K562 (cell line): ENCODE data around the gene FBXW12. TPM values are rescaled to one million over a fixed set of nuclear protein-coding genes. Genes with fewer than 3 reads are reported as not detected.

Experiments used
- ATAC-seq: fragments of 200-7000 bp; cut with Tn5 transposase; 3 replicates; pipeline ENCODE4 v1.9.1; 2020; ENCODE audit warnings: moderate library complexity
- BruUV-seq: library from RNA; stranded (reverse); fragments of 400-500 nt; replicated peaks from 2 replicates; lab custom pipeline; 2021; lab: Mats Ljungman, UMichigan
- CTCF ChIA-PET: fragments of 300-600 bp; formaldehyde crosslinking; extraction: SDS; loops from one replicate; lab custom pipeline; 2021; ENCODE audit warnings: low intra/inter-chr PET ratio; lab: Yijun Ruan, JAX
- POLR2A ChIA-PET: fragments of 300-600, 350-650 bp; sonication (Branson Sonifier 250); formaldehyde crosslinking; extraction: SDS; loops from one replicate; lab custom pipeline; 2021; ENCODE audit warnings: antibody characterized with exemption, inconsistent platforms; lab: Yijun Ruan, JAX
- DNase-seq, 4 experiments: peaks; one replicate each; pipeline versions ENCODE4 v3.0.0 to v3.0.0-alpha.2; 2011 to 2018; ENCODE audit warnings: low spot score in 3 of 4, mixed read lengths in 3 of 4; ENCODE audit errors: extremely low read depth in 1 of 4
- FAIRE-seq: peaks from 2 replicates; lab custom pipeline; 2011; peaks lifted over from hg19 to GRCh38; lab: Jason Lieb, UNC
- H2AFZ ChIP-seq: 2 replicates; pipeline ENCODE4 v1.6.0; 2011; ENCODE audit warnings: low read depth, low read length, control low read depth, inconsistent platforms
- H3K27ac ChIP-seq: fragments of 200-600 bp; 3 replicates; pipeline ENCODE4 v1.8.0; 2011; ENCODE audit warnings: low read depth, mild to moderate bottlenecking, control low read depth, inconsistent platforms, low read length, moderate library complexity, mixed read lengths; ENCODE audit errors: extremely low read depth
- H3K27me3 ChIP-seq, 2 experiments: fragments of 300-600 bp in 1 of 2; 2 replicates in 1 of 2; 3 replicates in 1 of 2; pipeline versions ENCODE4 v1.6.0 to v1.8.0; 2011; ENCODE audit warnings: inconsistent platforms in 2 of 2, low read length in 2 of 2, mild to moderate bottlenecking in 1 of 2, mixed read lengths in 1 of 2, moderate library complexity in 1 of 2; ENCODE audit not compliant: control insufficient read depth in 2 of 2, insufficient read depth in 2 of 2
- H3K36me3 ChIP-seq: fragments of 300-600 bp; 3 replicates; pipeline ENCODE4 v1.8.0; 2011; ENCODE audit warnings: mild to moderate bottlenecking, low read length, inconsistent platforms; ENCODE audit not compliant: control insufficient read depth, insufficient read depth
- H3K4me1 ChIP-seq, 2 experiments: fragments of 200-600 bp in 1 of 2; replicated peaks in 1 of 2; 2 replicates in 1 of 2; 3 replicates in 1 of 2; pipeline versions ENCODE4 v1.5.1 to v1.8.0; 2011; ENCODE audit warnings: inconsistent platforms in 2 of 2, low read length in 2 of 2, mild to moderate bottlenecking in 1 of 2, mixed read lengths in 1 of 2, moderate library complexity in 1 of 2; ENCODE audit not compliant: control insufficient read depth in 2 of 2, insufficient read depth in 2 of 2
- H3K4me2 ChIP-seq: 2 replicates; pipeline ENCODE4 v1.6.1; 2011; ENCODE audit warnings: low read length, control low read depth, inconsistent platforms, mixed read lengths; ENCODE audit not compliant: insufficient read depth
- H3K4me3 ChIP-seq: fragments of 200-600 bp; sonication (generic), shearing (Covaris generic); 2 replicates; pipeline ENCODE4 v1.5.1; 2016; ENCODE audit warnings: control low read depth, inconsistent platforms
- H3K79me2 ChIP-seq: fragments of 200-600 bp; 3 replicates; pipeline ENCODE4 v1.8.0; 2011; ENCODE audit warnings: low read length, inconsistent platforms; ENCODE audit not compliant: control insufficient read depth, insufficient read depth
- H3K9ac ChIP-seq, 2 experiments: 2 replicates each; pipeline versions ENCODE4 v1.6.0 to v1.6.1; 2011; ENCODE audit warnings: low read depth in 2 of 2, low read length in 2 of 2, control low read depth in 1 of 2, inconsistent platforms in 1 of 2, mild to moderate bottlenecking in 1 of 2, mixed read lengths in 1 of 2; ENCODE audit not compliant: insufficient read depth in 1 of 2
- H3K9me1 ChIP-seq: one replicate; pipeline ENCODE4 v1.6.0; 2011; ENCODE audit warnings: inconsistent platforms, mild to moderate bottlenecking, low read length, moderate library complexity; ENCODE audit not compliant: control insufficient read depth, insufficient read depth
- H3K9me3 ChIP-seq: replicated peaks from 2 replicates; pipeline ENCODE4 v1.5.1; 2011; ENCODE audit warnings: low read depth, low read length, inconsistent platforms; ENCODE audit not compliant: control insufficient read depth, insufficient read depth
- H4K20me1 ChIP-seq: replicated peaks from 2 replicates; pipeline ENCODE4 v1.6.1; 2011; ENCODE audit warnings: low read length, inconsistent platforms, mixed read lengths; ENCODE audit not compliant: control insufficient read depth, insufficient read depth
- ATF1 ChIP-seq, 2 experiments: fragments of 450-650 bp in 1 of 2; IDR thresholded peaks; 2 replicates each; pipeline ENCODE4 v1.6.1; 2016; ENCODE audit warnings: missing compliant biosample characterization in 1 of 2, missing genetic modification characterization in 1 of 2
- TBL1XR1 ChIP-seq, 2 experiments: IDR thresholded peaks; 2 replicates each; pipeline ENCODE4 v1.6.1; 2012; ENCODE audit warnings: improper control_type of control experiment in 2 of 2, low read length in 2 of 2, mild to moderate bottlenecking in 1 of 2
- XRCC4 ChIP-seq: IDR thresholded peaks from one replicate; pipeline ENCODE4 v1.6.1; 2011; ENCODE audit not compliant: insufficient read depth, insufficient read length; ENCODE audit errors: extremely low read depth
- ZBTB17 ChIP-seq: fragments of 450-650 bp; formaldehyde crosslinking; IDR thresholded peaks from 2 replicates; pipeline ENCODE4 v1.4.0; 2020; ENCODE audit warnings: mild to moderate bottlenecking
- ZSCAN29 ChIP-seq: fragments of 450-650 bp; IDR thresholded peaks from 2 replicates; pipeline ENCODE4 v1.6.1; 2017
- WGBS: fragments of 100-300 bp; shearing (Covaris generic); methylation state at CpG from one replicate; pipeline ENCODE4 v1.1.6; 2016; ENCODE audit warnings: low coverage, mixed read lengths; ENCODE audit not compliant: insufficient coverage; ENCODE audit errors: missing lambda C conversion rate; 5-methylcytosine and 5-hydroxymethylcytosine counted together
- in situ Hi-C: fragments of 300-500 bp; cut with MboI; formaldehyde crosslinking; loops from 4 replicates; pipeline ENCODE4 v1.15.0; 2018; ENCODE audit warnings: inconsistent platforms, mixed read lengths
- intact Hi-C: fragments of 100-400 bp; cut with micrococcal nuclease; formaldehyde crosslinking; loops from 2 replicates; pipeline ENCODE4 v1.14.2; 2022
- polyA plus RNA-seq, 8 experiments: library from polyadenylated mRNA; depleted of rRNA in 4 of 8; stranded (reverse) in 5 of 8; unstranded in 3 of 8; fragments of >200 nt; fragmentation: Nextera tagmentation in 2 of 8; fragmentation: Illumina TruSeq in 1 of 8; extraction: Ambion mirVana in 2 of 8; extraction: Trizol in 1 of 8; gene quantifications; 2 replicates each; pipeline versions ENCODE4 v1.2.1 to v1.2.3, GENCODE V29; 2011 to 2014; ENCODE audit warnings: inconsistent platforms in 1 of 8, missing spikeins in 1 of 8
- total RNA-seq, 7 experiments: library from RNA; depleted of rRNA in 6 of 7; stranded (reverse); fragments of >200 nt in 6 of 7; fragmentation: Illumina TruSeq in 2 of 7; extraction: Trizol in 2 of 7; gene quantifications; 2 replicates each; pipeline versions ENCODE4 v1.2.1 to v1.2.3, GENCODE V29; 2011 to 2021; ENCODE audit warnings: low replicate concordance in 1 of 7
- TF ChIP-seq, protein P1 (sequence below): fragments of 450-650 bp; IDR thresholded peaks from 2 replicates; pipeline ENCODE4 v1.6.1; 2016; ENCODE audit warnings: mild to moderate bottlenecking, moderate library complexity
- TF ChIP-seq, protein P2 (sequence below): sonication (generic); formaldehyde crosslinking; IDR thresholded peaks from 2 replicates; pipeline ENCODE4 v1.8.0; 2022; ENCODE audit warnings: mild to moderate bottlenecking, missing genetic modification reagents

The FBXW12 gene
- total and polyA plus RNA-seq, 9 of the 15 experiments (the other 6 are each of a cell fraction or from before 2014, with no cell fraction given) = 0.04 to 0.07 (median 0.06) TPM; not detected in 6

DNA sequence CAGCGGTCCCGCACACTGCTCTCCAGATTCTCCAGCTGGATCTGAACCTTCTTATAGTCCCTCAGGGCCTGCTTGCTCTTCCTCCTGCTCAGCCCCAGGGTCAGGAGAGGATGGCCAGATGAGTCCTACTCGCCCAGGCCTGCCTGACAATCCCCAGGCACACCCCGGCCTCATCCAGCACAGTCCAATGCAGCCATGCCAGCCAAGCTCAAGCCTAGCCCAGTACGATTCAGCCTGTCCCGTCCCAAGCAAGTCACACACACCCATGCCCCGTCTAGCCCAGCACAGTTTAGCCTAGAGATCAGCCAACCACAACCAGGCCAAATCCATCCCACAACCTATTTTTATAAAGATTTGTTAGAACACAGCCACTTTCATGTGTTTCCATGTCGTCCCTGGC lies 41.1 kb downstream of the FBXW12 start:
- Histone ChIP-seq H3K9ac (no peak overlapping the region), H3K79me2 (no peaks in the 10 kb centered on the region), H4K20me1 (0 out of 2 replicates have a peak, but pooled peaks cover 6% of the 10 kb centered on the region), H3K36me3 (no peaks in the 10 kb centered on the region), H3K4me2 (no peak overlapping the region), H3K9me1 (no peaks in the 10 kb centered on the region), H2AFZ (no peak overlapping the region), H3K4me3 (no peak overlapping the region), H3K27me3 (no peaks in the 10 kb centered on the region), H3K4me1 (peaks cover 0 to 11% of the 10 kb centered on the region in 2 experiments; a peak in 2 of 5 replicates), H3K27ac (no peak overlapping the region), H3K9me3 (no peaks in the 10 kb centered on the region)
- WGBS = 60% methylated on average over 6 of the region's 8 CpGs
- ChIA-PET CTCF (no interaction called here), POLR2A (no interaction called here)
- ATAC-seq (no peak), DNase-seq (no peak), FAIRE-seq (no peak)
- no TSS peak for BruUV-seq
- in situ Hi-C loops = no loop called here
- intact Hi-C loops = no loop called here
- no peak for TF ChIP-seq TBL1XR1 (IDR thresholded peaks at IDR 0.05; ENCODE audit: low read length in 2 of 2)
- TF ChIP-seq, protein P1, sequence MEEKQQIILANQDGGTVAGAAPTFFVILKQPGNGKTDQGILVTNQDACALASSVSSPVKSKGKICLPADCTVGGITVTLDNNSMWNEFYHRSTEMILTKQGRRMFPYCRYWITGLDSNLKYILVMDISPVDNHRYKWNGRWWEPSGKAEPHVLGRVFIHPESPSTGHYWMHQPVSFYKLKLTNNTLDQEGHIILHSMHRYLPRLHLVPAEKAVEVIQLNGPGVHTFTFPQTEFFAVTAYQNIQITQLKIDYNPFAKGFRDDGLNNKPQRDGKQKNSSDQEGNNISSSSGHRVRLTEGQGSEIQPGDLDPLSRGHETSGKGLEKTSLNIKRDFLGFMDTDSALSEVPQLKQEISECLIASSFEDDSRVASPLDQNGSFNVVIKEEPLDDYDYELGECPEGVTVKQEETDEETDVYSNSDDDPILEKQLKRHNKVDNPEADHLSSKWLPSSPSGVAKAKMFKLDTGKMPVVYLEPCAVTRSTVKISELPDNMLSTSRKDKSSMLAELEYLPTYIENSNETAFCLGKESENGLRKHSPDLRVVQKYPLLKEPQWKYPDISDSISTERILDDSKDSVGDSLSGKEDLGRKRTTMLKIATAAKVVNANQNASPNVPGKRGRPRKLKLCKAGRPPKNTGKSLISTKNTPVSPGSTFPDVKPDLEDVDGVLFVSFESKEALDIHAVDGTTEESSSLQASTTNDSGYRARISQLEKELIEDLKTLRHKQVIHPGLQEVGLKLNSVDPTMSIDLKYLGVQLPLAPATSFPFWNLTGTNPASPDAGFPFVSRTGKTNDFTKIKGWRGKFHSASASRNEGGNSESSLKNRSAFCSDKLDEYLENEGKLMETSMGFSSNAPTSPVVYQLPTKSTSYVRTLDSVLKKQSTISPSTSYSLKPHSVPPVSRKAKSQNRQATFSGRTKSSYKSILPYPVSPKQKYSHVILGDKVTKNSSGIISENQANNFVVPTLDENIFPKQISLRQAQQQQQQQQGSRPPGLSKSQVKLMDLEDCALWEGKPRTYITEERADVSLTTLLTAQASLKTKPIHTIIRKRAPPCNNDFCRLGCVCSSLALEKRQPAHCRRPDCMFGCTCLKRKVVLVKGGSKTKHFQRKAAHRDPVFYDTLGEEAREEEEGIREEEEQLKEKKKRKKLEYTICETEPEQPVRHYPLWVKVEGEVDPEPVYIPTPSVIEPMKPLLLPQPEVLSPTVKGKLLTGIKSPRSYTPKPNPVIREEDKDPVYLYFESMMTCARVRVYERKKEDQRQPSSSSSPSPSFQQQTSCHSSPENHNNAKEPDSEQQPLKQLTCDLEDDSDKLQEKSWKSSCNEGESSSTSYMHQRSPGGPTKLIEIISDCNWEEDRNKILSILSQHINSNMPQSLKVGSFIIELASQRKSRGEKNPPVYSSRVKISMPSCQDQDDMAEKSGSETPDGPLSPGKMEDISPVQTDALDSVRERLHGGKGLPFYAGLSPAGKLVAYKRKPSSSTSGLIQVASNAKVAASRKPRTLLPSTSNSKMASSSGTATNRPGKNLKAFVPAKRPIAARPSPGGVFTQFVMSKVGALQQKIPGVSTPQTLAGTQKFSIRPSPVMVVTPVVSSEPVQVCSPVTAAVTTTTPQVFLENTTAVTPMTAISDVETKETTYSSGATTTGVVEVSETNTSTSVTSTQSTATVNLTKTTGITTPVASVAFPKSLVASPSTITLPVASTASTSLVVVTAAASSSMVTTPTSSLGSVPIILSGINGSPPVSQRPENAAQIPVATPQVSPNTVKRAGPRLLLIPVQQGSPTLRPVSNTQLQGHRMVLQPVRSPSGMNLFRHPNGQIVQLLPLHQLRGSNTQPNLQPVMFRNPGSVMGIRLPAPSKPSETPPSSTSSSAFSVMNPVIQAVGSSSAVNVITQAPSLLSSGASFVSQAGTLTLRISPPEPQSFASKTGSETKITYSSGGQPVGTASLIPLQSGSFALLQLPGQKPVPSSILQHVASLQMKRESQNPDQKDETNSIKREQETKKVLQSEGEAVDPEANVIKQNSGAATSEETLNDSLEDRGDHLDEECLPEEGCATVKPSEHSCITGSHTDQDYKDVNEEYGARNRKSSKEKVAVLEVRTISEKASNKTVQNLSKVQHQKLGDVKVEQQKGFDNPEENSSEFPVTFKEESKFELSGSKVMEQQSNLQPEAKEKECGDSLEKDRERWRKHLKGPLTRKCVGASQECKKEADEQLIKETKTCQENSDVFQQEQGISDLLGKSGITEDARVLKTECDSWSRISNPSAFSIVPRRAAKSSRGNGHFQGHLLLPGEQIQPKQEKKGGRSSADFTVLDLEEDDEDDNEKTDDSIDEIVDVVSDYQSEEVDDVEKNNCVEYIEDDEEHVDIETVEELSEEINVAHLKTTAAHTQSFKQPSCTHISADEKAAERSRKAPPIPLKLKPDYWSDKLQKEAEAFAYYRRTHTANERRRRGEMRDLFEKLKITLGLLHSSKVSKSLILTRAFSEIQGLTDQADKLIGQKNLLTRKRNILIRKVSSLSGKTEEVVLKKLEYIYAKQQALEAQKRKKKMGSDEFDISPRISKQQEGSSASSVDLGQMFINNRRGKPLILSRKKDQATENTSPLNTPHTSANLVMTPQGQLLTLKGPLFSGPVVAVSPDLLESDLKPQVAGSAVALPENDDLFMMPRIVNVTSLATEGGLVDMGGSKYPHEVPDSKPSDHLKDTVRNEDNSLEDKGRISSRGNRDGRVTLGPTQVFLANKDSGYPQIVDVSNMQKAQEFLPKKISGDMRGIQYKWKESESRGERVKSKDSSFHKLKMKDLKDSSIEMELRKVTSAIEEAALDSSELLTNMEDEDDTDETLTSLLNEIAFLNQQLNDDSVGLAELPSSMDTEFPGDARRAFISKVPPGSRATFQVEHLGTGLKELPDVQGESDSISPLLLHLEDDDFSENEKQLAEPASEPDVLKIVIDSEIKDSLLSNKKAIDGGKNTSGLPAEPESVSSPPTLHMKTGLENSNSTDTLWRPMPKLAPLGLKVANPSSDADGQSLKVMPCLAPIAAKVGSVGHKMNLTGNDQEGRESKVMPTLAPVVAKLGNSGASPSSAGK = no peak
- TF ChIP-seq ZSCAN29 = no peak
- TF ChIP-seq ATF1 (CRISPR knock-in tag; IDR thresholded peaks at IDR 0.05) = no peak
- no peak for TF ChIP-seq ATF1 (tag; IDR thresholded peaks at IDR 0.05)
- no peak for TF ChIP-seq ZBTB17 (CRISPR knock-in tag)
- TF ChIP-seq, protein P2, sequence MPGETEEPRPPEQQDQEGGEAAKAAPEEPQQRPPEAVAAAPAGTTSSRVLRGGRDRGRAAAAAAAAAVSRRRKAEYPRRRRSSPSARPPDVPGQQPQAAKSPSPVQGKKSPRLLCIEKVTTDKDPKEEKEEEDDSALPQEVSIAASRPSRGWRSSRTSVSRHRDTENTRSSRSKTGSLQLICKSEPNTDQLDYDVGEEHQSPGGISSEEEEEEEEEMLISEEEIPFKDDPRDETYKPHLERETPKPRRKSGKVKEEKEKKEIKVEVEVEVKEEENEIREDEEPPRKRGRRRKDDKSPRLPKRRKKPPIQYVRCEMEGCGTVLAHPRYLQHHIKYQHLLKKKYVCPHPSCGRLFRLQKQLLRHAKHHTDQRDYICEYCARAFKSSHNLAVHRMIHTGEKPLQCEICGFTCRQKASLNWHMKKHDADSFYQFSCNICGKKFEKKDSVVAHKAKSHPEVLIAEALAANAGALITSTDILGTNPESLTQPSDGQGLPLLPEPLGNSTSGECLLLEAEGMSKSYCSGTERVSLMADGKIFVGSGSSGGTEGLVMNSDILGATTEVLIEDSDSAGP (CRISPR knock-in tag) = no peak
- TF ChIP-seq XRCC4 = no peak
